NB4 (cell line): ENCODE measurements around the gene GABRQ.

Experiments
- POLR2A ChIP-seq: IDR thresholded peaks from 2 replicates; pipeline ENCODE4 v1.6.1; 2011; ENCODE audit warnings: mild to moderate bottlenecking; ENCODE audit not compliant: insufficient read length; ENCODE audit errors: extremely low read depth
- TF ChIP-seq, protein P1 (sequence below): IDR thresholded peaks from one replicate; pipeline ENCODE4 v1.5.1; 2012; ENCODE audit warnings: low read depth, low read length

DNA sequence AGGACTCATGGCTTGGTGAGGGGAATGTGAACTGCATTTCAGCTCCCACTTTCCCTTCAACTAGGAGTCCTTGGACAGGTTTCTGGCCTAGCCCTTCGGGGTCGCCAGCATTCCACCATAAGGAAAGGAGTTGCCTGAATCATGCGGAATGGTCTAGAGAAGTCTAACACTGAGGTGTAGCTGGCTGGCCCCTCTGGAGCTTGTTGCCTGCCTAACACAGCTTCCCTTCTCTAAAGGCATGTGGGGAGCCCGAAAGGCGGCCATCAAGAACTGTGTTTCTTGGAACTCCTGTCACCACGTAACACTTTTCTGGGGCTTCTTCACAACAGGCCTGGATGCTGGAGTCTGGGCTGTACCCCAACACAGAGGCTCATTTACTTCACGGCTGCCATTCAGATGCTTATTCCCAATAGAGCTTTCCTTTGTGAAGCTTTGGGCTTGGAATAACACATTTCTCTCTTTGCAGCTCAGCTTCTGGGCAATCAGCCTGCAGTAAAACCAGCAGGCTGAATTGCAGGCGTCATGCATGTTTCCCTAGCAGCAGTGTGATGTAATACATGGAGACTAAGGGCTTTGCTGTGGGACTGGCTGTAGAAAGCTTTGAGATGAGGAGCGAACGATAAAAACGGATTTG lies 5.4 kb downstream of the GABRQ start:
- TF ChIP-seq POLR2A: no peak
- TF ChIP-seq, protein P1, sequence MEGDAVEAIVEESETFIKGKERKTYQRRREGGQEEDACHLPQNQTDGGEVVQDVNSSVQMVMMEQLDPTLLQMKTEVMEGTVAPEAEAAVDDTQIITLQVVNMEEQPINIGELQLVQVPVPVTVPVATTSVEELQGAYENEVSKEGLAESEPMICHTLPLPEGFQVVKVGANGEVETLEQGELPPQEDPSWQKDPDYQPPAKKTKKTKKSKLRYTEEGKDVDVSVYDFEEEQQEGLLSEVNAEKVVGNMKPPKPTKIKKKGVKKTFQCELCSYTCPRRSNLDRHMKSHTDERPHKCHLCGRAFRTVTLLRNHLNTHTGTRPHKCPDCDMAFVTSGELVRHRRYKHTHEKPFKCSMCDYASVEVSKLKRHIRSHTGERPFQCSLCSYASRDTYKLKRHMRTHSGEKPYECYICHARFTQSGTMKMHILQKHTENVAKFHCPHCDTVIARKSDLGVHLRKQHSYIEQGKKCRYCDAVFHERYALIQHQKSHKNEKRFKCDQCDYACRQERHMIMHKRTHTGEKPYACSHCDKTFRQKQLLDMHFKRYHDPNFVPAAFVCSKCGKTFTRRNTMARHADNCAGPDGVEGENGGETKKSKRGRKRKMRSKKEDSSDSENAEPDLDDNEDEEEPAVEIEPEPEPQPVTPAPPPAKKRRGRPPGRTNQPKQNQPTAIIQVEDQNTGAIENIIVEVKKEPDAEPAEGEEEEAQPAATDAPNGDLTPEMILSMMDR: no peak
